Right lobe of liver (tissue), 4 donors: ENCODE measurements around the gene SLC16A10.

Source experiments
- CTCF ChIP-seq, 4 donors: fragments of 200-600 bp in 3 of 4; fragments of 450-650 bp in 1 of 4; IDR thresholded peaks; one replicate each; pipeline versions ENCODE4 v1.5.1 to v1.8.0; 2016 to 2022; ENCODE audit warnings: antibody characterized with exemption in 4 of 4, mild to moderate bottlenecking in 2 of 4
- POLR2A ChIP-seq: fragments of 450-650 bp; IDR thresholded peaks from one replicate; pipeline ENCODE4 v1.6.1; 2017; ENCODE audit warnings: antibody characterized with exemption, mild to moderate bottlenecking
- donor health status: DM: no; HTN: no; CAD: no.
- donor health status: DM: no; HTN: no; CAD: no.
- donor health status: DM: no; HTN: yes; CAD: no.

DNA sequence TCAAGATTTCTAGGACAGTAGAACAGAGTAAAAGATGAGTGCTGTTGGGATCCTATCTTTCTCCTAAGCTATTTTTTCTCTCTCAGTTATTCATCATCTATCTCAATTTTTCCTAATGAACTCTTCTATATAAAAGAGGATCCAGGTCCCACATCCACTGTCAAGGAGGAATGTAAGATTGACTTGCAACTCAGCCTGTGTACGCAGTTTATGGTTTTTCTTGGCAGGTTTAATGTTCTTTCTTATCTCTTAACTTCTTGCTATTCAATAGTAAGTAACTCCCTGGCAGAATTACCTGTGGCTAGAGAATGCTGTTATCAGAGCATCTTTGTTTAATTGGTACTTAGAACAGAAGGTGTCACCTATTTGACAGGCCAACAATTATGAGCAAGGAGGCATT lies 60.8 kb downstream of the SLC16A10 start:
- TF ChIP-seq CTCF (IDR thresholded peaks at IDR 0.05) (no peak), POLR2A (no peak)
